Neural cell (in vitro differentiated cells): ENCODE results near the gene OR5F1. TPM values are rescaled to one million over a fixed set of nuclear protein-coding genes. Genes with fewer than 3 reads are reported as not detected.

Experiments used
- H2AFZ ChIP-seq: fragments of 200-600, 300-800 bp; sonication (generic), shearing (Covaris generic); 2 replicates; pipeline ENCODE4 v1.6.0; 2014; ENCODE audit warnings: low read depth, mild to moderate bottlenecking, antibody characterized with exemption, low read length, moderate library complexity
- H3F3A ChIP-seq: fragments of 200-600 bp; shearing (Covaris generic); 2 replicates; pipeline ENCODE4 v1.6.1; 2016; ENCODE audit warnings: mild to moderate bottlenecking, moderate library complexity, mixed read lengths, antibody characterized with exemption, low read length; ENCODE audit not compliant: insufficient read depth, poor library complexity, severe bottlenecking
- H3K27ac ChIP-seq: fragments of 200-600, 300-800 bp; sonication (generic), shearing (Covaris generic); 2 replicates; pipeline ENCODE4 v1.5.1; 2014; ENCODE audit warnings: mild to moderate bottlenecking, low read length, moderate library complexity
- H3K27me3 ChIP-seq: fragments of 300-800, 200-600 bp; sonication (generic), shearing (Covaris generic); 2 replicates; pipeline ENCODE4 v1.6.0; 2014; ENCODE audit warnings: mild to moderate bottlenecking, low read depth, low read length, moderate library complexity; ENCODE audit not compliant: insufficient read depth
- H3K36me3 ChIP-seq: fragments of 300-800, 200-600 bp; sonication (generic), shearing (Covaris generic); 2 replicates; pipeline ENCODE4 v1.5.1; 2014; ENCODE audit warnings: mild to moderate bottlenecking, antibody characterized with exemption, low read length, moderate library complexity; ENCODE audit not compliant: insufficient read depth
- H3K4me2 ChIP-seq: fragments of 300-800, 200-600 bp; sonication (generic), shearing (Covaris generic); 2 replicates; pipeline ENCODE4 v1.6.0; 2014; ENCODE audit warnings: mild to moderate bottlenecking, low read length
- H3K4me3 ChIP-seq: fragments of 300-800, 200-600 bp; sonication (generic), shearing (Covaris generic); 2 replicates; pipeline ENCODE4 v1.5.1; 2014; ENCODE audit warnings: mild to moderate bottlenecking, low read length, moderate library complexity
- H3K79me2 ChIP-seq: fragments of 200-600 bp; shearing (Covaris generic); replicated peaks from 2 replicates; pipeline ENCODE4 v1.6.0; 2014; ENCODE audit warnings: mild to moderate bottlenecking, low read length, moderate library complexity; ENCODE audit not compliant: insufficient read depth
- H3K9ac ChIP-seq: fragments of 300-800, 200-600 bp; sonication (generic), shearing (Covaris generic); 2 replicates; pipeline ENCODE4 v1.6.1; 2016; ENCODE audit warnings: mild to moderate bottlenecking, low read length, mixed read lengths
- H3K9me2 ChIP-seq: fragments of 200-600 bp; shearing (Covaris generic); 2 replicates; pipeline ENCODE4 v1.6.1; 2016; ENCODE audit warnings: mild to moderate bottlenecking, low read length, mixed read lengths; ENCODE audit not compliant: insufficient read depth
- H3K9me3 ChIP-seq: fragments of 200-600, 300-800 bp; sonication (generic), shearing (Covaris generic); 2 replicates; pipeline ENCODE4 v1.6.1; 2016; ENCODE audit warnings: mild to moderate bottlenecking, mixed run types, low read length, moderate library complexity, mixed read lengths
- H4K20me1 ChIP-seq: fragments of 200-600 bp; shearing (Covaris generic); 2 replicates; pipeline ENCODE4 v1.6.1; 2016; ENCODE audit warnings: mild to moderate bottlenecking, mixed run types; ENCODE audit not compliant: insufficient read depth
- EP300 ChIP-seq: fragments of 450-650 bp; conservative IDR thresholded peaks from 2 replicates; pipeline ENCODE4 v1.6.1; 2014; ENCODE audit warnings: antibody characterized with exemption, mild to moderate bottlenecking, moderate library complexity; ENCODE audit not compliant: poor library complexity, severe bottlenecking
- EZH2 ChIP-seq: fragments of 200-600, 300-800 bp; shearing (Covaris generic), sonication (generic); IDR thresholded peaks from 2 replicates; pipeline ENCODE4 v1.6.1; 2014; ENCODE audit warnings: antibody characterized with exemption, low read length, borderline replicate concordance, mild to moderate bottlenecking; ENCODE audit not compliant: insufficient read depth, poor library complexity, severe bottlenecking
- MXI1 ChIP-seq: fragments of 450-650 bp; conservative IDR thresholded peaks from 2 replicates; pipeline ENCODE4 v1.6.1; 2014; ENCODE audit warnings: antibody characterized with exemption, mild to moderate bottlenecking; ENCODE audit not compliant: poor library complexity, severe bottlenecking
- POLR2AphosphoS5 ChIP-seq: IDR thresholded peaks from 2 replicates; pipeline ENCODE4 v1.6.1; 2012
- RAD21 ChIP-seq: fragments of 450-650 bp; conservative IDR thresholded peaks from 2 replicates; pipeline ENCODE4 v1.6.1; 2014; ENCODE audit warnings: antibody characterized with exemption, mild to moderate bottlenecking, moderate library complexity
- SMC3 ChIP-seq: fragments of 450-650 bp; conservative IDR thresholded peaks from 2 replicates; pipeline ENCODE4 v1.6.1; 2014; ENCODE audit warnings: antibody characterized with exemption, mild to moderate bottlenecking, moderate library complexity; ENCODE audit not compliant: poor library complexity
- TAF1 ChIP-seq: IDR thresholded peaks from 2 replicates; pipeline ENCODE4 v1.6.1; 2012; ENCODE audit warnings: low read depth
- polyA minus RNA-seq: library from RNA; depleted of rRNA, polyadenylated mRNA; stranded (reverse); fragments of >200 nt; gene quantifications from 2 replicates; pipeline ENCODE4 v1.2.3, GENCODE V29; 2014
- polyA plus RNA-seq: library from polyadenylated mRNA; depleted of rRNA; stranded (reverse); fragments of >200 nt; gene quantifications from 2 replicates; pipeline ENCODE4 v1.2.3, GENCODE V29; 2014
- TF ChIP-seq, protein P1 (sequence below): fragments of 450-650 bp; IDR thresholded peaks from 2 replicates; pipeline ENCODE4 v1.5.1; 2014; ENCODE audit warnings: antibody characterized with exemption, mild to moderate bottlenecking, moderate library complexity; ENCODE audit not compliant: poor library complexity, severe bottlenecking

Gene OR5F1
- polyA plus RNA-seq (not detected in 2 replicates), polyA minus RNA-seq (not detected in 2 replicates)

DNA sequence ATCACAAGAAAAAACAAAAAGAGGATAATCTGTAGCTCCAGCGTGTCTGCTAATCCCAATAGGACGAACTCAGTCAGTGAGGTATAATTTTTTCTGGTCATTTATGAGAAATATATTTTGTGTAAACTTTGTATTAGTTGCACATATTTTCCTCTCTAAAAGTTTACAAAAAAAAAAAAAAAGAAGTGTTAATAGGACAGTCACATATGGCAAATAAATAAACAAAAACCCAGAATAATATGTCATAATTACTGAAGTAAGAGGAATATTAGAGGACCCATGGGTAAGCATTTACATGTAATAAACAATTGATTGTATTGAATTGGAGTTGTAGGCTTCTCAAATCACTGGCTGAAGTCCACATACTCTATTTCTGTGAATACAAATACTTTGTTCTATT, at the start of gene OR5F1:
Gene OR5F1, minus strand, starts transcription at position 101 of the 400 bp plus-strand sequence. Its CDS starts 0 bp downstream, at position 101.
- H3K4me2 ChIP-seq: no peak within 1 kb of the TSS
- H3K9ac ChIP-seq: no peak within 1 kb of the TSS
- H3K27me3 ChIP-seq: no peaks in the 10 kb centered on the region
- H3K79me2 ChIP-seq: no peaks in the 10 kb centered on the region
- no peak within 1 kb of the TSS for H2AFZ ChIP-seq
- no peak for TF ChIP-seq SMC3
- no peak for TF ChIP-seq RAD21
- TF ChIP-seq MXI1: no peak
- TF ChIP-seq EP300: no peak
- TF ChIP-seq EZH2: no peak
- no peak for TF ChIP-seq TAF1
- TF ChIP-seq, protein P1, sequence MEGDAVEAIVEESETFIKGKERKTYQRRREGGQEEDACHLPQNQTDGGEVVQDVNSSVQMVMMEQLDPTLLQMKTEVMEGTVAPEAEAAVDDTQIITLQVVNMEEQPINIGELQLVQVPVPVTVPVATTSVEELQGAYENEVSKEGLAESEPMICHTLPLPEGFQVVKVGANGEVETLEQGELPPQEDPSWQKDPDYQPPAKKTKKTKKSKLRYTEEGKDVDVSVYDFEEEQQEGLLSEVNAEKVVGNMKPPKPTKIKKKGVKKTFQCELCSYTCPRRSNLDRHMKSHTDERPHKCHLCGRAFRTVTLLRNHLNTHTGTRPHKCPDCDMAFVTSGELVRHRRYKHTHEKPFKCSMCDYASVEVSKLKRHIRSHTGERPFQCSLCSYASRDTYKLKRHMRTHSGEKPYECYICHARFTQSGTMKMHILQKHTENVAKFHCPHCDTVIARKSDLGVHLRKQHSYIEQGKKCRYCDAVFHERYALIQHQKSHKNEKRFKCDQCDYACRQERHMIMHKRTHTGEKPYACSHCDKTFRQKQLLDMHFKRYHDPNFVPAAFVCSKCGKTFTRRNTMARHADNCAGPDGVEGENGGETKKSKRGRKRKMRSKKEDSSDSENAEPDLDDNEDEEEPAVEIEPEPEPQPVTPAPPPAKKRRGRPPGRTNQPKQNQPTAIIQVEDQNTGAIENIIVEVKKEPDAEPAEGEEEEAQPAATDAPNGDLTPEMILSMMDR: no peak
- no peaks in the 10 kb centered on the region for H4K20me1 ChIP-seq
- H3K9me3 ChIP-seq: no peaks in the 10 kb centered on the region
- peaks cover 3% of the 10 kb centered on the region for H3K9me2 ChIP-seq
- no peaks in the 10 kb centered on the region for H3K36me3 ChIP-seq
- H3K4me3 ChIP-seq: no peak within 1 kb of the TSS
- no peak within 1 kb of the TSS for H3K27ac ChIP-seq
- no peaks in the 10 kb centered on the region for H3F3A ChIP-seq

DNA sequence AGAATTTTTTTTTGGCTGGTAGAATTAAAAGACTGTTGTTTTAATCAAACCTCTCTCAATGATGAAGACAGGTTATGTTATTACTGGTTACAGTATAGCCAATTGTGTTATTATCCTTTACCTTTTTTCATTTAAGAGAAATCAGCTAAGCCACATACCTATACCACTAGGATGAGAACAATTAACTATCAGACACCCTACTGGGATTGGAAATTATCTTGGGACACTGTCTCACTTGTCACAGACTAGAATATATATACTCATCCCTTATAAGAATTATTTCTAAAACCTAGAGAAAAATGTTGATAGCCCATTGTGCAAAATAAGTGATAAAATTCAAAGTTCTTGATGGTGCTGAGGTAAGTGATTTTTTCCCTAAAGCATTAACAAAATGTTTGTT, 32.9 kb upstream of the OR5F1 start, which contains the start of gene OR5AS1:
Gene OR5AS1, plus strand, starts transcription at position 301 of the 400 bp plus-strand sequence. CDS start 2,765 bp downstream, outside the sequence.
- no peaks in the 10 kb centered on the region for H3K36me3 ChIP-seq
- H3K79me2 ChIP-seq: no peaks in the 10 kb centered on the region
- H3K4me3 ChIP-seq: no peak within 1 kb of the TSS
- no peaks in the 10 kb centered on the region for H3F3A ChIP-seq
- no peak within 1 kb of the TSS for H2AFZ ChIP-seq
- no peaks in the 10 kb centered on the region for H3K27me3 ChIP-seq
- no peak within 1 kb of the TSS for H3K27ac ChIP-seq
- H3K9ac ChIP-seq: no peak within 1 kb of the TSS
- no peak for TF ChIP-seq EP300
- TF ChIP-seq, protein P1: no peak
- TF ChIP-seq POLR2AphosphoS5: no peak
- TF ChIP-seq SMC3: no peak
- TF ChIP-seq MXI1: no peak
- no peak within 1 kb of the TSS for H3K4me2 ChIP-seq
- no peaks in the 10 kb centered on the region for H3K9me3 ChIP-seq
- no peaks in the 10 kb centered on the region for H4K20me1 ChIP-seq
- H3K9me2 ChIP-seq: no peaks in the 10 kb centered on the region

DNA sequence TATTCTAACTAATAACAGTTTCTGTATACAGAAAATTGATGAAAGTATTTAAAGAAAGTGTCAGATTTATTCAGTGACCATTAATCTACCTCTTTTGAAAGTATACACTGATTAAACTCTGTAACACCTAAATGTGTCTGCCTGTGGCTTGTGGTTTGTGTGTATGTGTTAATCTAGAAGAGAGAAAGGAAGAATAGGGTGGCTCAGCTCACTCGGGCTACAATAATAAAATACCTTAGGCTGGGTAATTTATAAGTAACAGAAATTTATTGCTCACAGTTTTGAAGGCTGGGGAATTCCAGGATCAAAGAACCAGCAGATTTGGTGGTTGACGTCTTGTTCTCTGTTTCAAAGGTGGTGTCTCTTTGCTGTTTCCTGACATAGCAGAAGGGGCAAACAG, 19.4 kb upstream of the OR5F1 start:
- Histone ChIP-seq H3K9me3 (no peaks in the 10 kb centered on the region), H3K9ac (no peak overlapping the region), H3K4me2 (no peak overlapping the region), H3K27ac (no peak overlapping the region), H3K27me3 (no peaks in the 10 kb centered on the region), H3K36me3 (no peaks in the 10 kb centered on the region), H4K20me1 (no peaks in the 10 kb centered on the region), H3K4me3 (no peak overlapping the region), H3K79me2 (no peaks in the 10 kb centered on the region), H2AFZ (no peak overlapping the region), H3K9me2 (no peaks in the 10 kb centered on the region), H3F3A (no peaks in the 10 kb centered on the region)
- no peak for TF ChIP-seq EP300
